GM19043 (cell line): ENCODE results near the gene DIO2.

Experiments used
- ATAC-seq: cut with Tn5 transposase; IDR thresholded peaks from one replicate; pipeline ENCODE4 v1.9.1; 2021; ENCODE audit warnings: low read depth; ENCODE audit not compliant: unreplicated experiment

DIO2 gene

GRCh38 chr14:80172375-80173051 lies 38.8 kb downstream of the DIO2 start:
- no peak for ATAC-seq

DNA sequence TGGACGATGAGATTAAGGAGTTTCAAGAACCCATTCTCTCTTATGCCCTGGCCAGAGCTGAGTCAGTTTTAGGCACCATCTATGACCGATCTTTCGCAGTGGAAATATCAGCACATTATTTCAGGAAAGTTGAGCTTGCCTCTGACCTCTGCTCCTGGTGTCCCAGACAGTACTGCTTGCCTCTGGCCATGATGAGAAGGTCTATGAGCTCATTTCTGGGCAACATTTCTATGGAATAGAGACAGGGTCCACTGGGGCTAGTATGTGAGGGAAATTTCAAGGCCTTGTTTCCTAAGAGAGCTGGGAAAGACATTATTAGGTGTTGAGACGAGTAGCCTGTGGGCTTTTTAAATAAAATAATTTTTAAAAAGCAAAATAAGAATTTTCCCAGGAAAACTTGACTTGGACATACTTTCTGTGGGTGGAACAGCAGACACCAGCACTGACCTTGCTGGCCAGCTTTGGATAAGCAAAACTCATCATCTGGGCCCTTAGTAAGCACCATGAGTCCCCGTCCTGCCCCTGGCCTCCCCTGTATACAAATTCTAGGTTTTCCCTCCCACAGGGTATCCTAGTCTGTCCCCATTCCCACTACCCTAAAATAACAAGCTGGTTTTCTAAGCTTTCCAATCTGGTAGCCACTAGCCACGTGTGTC lies 43.4 kb downstream of the DIO2 start:
- ATAC-seq = no peak

- no peak for ATAC-seq
These were observed 46.1 kb downstream of the DIO2 start for GRCh38 chr14:80164991-80165721.

DNA sequence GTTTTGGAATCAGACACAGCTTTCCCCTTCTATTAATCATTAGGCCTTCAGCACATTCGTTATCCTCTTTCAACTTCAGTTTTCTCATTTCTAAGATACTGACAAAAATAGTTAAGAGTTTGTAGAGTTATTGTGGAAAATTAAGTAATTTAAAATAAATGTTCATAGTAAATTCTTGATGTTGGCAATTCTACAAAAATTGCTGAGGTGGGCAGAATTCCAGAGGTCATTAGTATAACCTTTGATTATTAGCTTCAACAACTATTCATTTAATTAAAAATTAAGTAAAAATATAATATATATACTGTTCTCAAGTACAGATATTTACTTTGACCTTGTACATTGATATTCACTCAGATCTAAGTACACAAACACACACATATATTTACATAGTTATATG lies 58.5 kb downstream of the DIO2 start:
- ATAC-seq = no peak

DNA sequence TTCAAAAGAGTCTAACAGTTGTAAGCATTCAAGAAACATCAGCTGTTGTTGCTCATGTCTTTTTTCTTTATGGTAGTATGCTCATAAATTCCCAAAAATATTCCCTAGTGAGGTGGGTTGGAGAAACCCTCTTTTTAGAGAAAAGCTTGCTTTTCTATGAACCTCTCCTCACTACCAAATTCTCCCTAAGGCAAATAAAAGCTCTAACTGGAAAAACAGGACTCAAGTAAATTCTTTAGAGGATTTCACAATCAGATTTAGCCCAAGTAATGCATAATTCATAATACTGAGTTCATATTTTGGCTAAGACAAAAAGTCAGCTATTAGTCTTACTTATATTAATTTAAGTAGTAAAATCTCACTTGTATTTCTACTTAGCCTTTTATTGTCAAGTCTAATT lies 59.1 kb downstream of the DIO2 start:
- no peak for ATAC-seq

DNA sequence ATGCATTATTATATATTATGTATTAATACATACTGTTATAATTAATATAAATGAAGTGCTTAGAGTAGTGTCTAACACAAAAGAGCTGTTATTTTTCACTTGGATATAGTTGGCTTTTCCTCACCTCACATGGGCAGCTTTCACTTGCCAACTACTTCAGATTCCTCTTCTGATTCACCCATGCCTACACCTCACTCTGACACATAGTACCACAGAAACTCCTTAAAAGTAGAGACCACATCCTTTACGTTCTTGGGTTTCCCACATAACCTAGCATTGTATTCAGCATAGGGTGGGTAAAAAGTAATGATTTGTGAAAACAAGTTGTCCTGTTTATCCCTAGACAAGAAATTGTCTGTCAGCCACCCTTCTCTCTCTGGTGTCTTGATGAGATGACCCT lies 61.0 kb downstream of the DIO2 start:
- ATAC-seq = no peak
